Measurements from ENCODE around the gene CUL1.
"Not testable (repeated sequence)": the region's sequence is repeated elsewhere in the genome, so short reads cannot be mapped to it uniquely, and the experiment has no call there.

The CUL1 gene

GRCh38 chr7:148704970-148705369 lies 6.3 kb downstream of the CUL1 start:
- Histone ChIP-seq H3K4me1 (peaks cover 0 to 99% (median 52%) of the 10 kb centered on the region in 4 donors), H3K27ac (no peak overlapping the region), H3K4me3 (no peak overlapping the region), H3K36me3 (no peaks in the 10 kb centered on the region), H3K27me3 (no peaks in the 10 kb centered on the region), H3K9me3 (no peaks in the 10 kb centered on the region)
- intact Hi-C loops (cut with DNase I; ENCODE audit: low total_unique reads) = no loop called here
- no peak for TF ChIP-seq CTCF (IDR thresholded peaks at IDR 0.05)
- no peak for DNase-seq

- peaks cover 0 to 87% (median 44%) of the 10 kb centered on the region in 4 donors for H3K4me1 ChIP-seq
Measured at GRCh38 chr7:148706368-148706767, 7.7 kb downstream of the CUL1 start.

GRCh38 chr7:148708026-148708885 lies 9.6 kb downstream of the CUL1 start:
- no peak for TF ChIP-seq CTCF (IDR thresholded peaks at IDR 0.05)
- no peaks in the 10 kb centered on the region for H3K9me3 ChIP-seq
- no peaks in the 10 kb centered on the region for H3K27me3 ChIP-seq
- DNase-seq = no peak
- no peaks in the 10 kb centered on the region for H3K36me3 ChIP-seq
- H3K27ac ChIP-seq = no peak overlapping the region
- intact Hi-C loops (cut with DNase I; ENCODE audit: low total_unique reads) = no loop called here
- no peak overlapping the region for H3K4me3 ChIP-seq
- peaks cover 0 to 84% (median 30%) of the 10 kb centered on the region in 4 donors for H3K4me1 ChIP-seq

More at GRCh38 chr7:148706368-148706767, 7.7 kb downstream of the CUL1 start:
- Histone ChIP-seq H3K27me3 (no peaks in the 10 kb centered on the region), H3K4me3 (no peak overlapping the region), H3K9me3 (no peaks in the 10 kb centered on the region), H3K27ac (no peak overlapping the region), H3K36me3 (no peaks in the 10 kb centered on the region)
- TF ChIP-seq CTCF (IDR thresholded peaks at IDR 0.05) = no peak
- intact Hi-C loops (cut with DNase I; ENCODE audit: low total_unique reads) = no loop called here
- DNase-seq = no peak

GRCh38 chr7:148709014-148709413 lies 10.3 kb downstream of the CUL1 start:
- H3K9me3 ChIP-seq = no peaks in the 10 kb centered on the region
- intact Hi-C loops (cut with DNase I; ENCODE audit: low total_unique reads) = no loop called here
- no peak overlapping the region for H3K27ac ChIP-seq
- no peak for TF ChIP-seq CTCF (IDR thresholded peaks at IDR 0.05)
- peaks cover 0 to 84% (median 27%) of the 10 kb centered on the region in 4 donors for H3K4me1 ChIP-seq
- H3K27me3 ChIP-seq = no peaks in the 10 kb centered on the region
- no peaks in the 10 kb centered on the region for H3K36me3 ChIP-seq
- no peak overlapping the region for H3K4me3 ChIP-seq
- DNase-seq = no peak

- DNase-seq; H3K4me3 ChIP-seq; H3K27ac ChIP-seq; intact Hi-C loops (cut with DNase I; ENCODE audit: low total_unique reads); H3K36me3 ChIP-seq; H3K9me3 ChIP-seq; H3K27me3 ChIP-seq: not testable (repeated sequence)
- H3K4me1 ChIP-seq = peaks cover 0 to 84% (median 23%) of the 10 kb centered on the region in 4 donors
Measured at GRCh38 chr7:148710426-148710825, 11.7 kb downstream of the CUL1 start.
